ENCODE results near the gene POU3F1.

Gene POU3F1

GRCh38 chr1:38073534-38074301 lies 27.1 kb upstream of the POU3F1 start:
- DNase-seq: no peak

- DNase-seq: no peak
Measured at GRCh38 chr1:38072858-38073257, 26.3 kb upstream of the POU3F1 start.

GRCh38 chr1:38071312-38072256 lies 25.0 kb upstream of the POU3F1 start:
- DNase-seq: no peak

- DNase-seq: no peak
Measured at GRCh38 chr1:38068980-38069340, 22.4 kb upstream of the POU3F1 start.

- no peak for DNase-seq
Measured at GRCh38 chr1:38068220-38068979, 21.8 kb upstream of the POU3F1 start.

- no peak for DNase-seq
Measured at GRCh38 chr1:38064197-38064903, 17.8 kb upstream of the POU3F1 start.

- no peak for DNase-seq
Measured at GRCh38 chr1:38063616-38064015, 17.0 kb upstream of the POU3F1 start.

- no peak for DNase-seq
Measured at GRCh38 chr1:38062361-38063288, 16.0 kb upstream of the POU3F1 start.

GRCh38 chr1:38061883-38062328 lies 15.3 kb upstream of the POU3F1 start:
- no peak for DNase-seq

- no peak for DNase-seq
Measured at GRCh38 chr1:38061290-38061689, 14.7 kb upstream of the POU3F1 start.

GRCh38 chr1:38060498-38060897 lies 13.9 kb upstream of the POU3F1 start:
- no peak for DNase-seq

GRCh38 chr1:38059635-38060250 lies 13.2 kb upstream of the POU3F1 start:
- DNase-seq: no peak

GRCh38 chr1:38055965-38056364 lies 9.4 kb upstream of the POU3F1 start:
- DNase-seq: no peak

GRCh38 chr1:38055398-38055797 lies 8.8 kb upstream of the POU3F1 start:
- no peak for DNase-seq

- no peak for DNase-seq
Measured at GRCh38 chr1:38053416-38054091, 7.0 kb upstream of the POU3F1 start.

GRCh38 chr1:38052750-38053415 lies 6.3 kb upstream of the POU3F1 start:
- DNase-seq: no peak

GRCh38 chr1:38051079-38051543 lies 4.5 kb upstream of the POU3F1 start:
- no peak for DNase-seq

GRCh38 chr1:38050397-38051078 lies 3.9 kb upstream of the POU3F1 start:
- no peak for DNase-seq

- DNase-seq: no peak
Measured at GRCh38 chr1:38047603-38048141, 1.1 kb upstream of the POU3F1 start.
